ENCODE data around the gene LYST. TPM values are rescaled to one million over a fixed set of nuclear protein-coding genes. Genes with fewer than 3 reads are reported as not detected.

Gene LYST
- total RNA-seq, 1 donor from 2014 or later = 7.2 TPM

GRCh38 chr1:235721982-235722381, 144.7 kb downstream of the LYST start:
- H3K4me1 Mint-ChIP-seq = peaks cover 19% of the 10 kb centered on the region
- H3K27ac Mint-ChIP-seq = no peak overlapping the region
- H3K4me3 Mint-ChIP-seq = no peak overlapping the region
- TF ChIP-seq CTCF (IDR thresholded peaks at IDR 0.05; ENCODE audit: unreplicated experiment) = no peak
- H3K36me3 Mint-ChIP-seq = no peaks in the 10 kb centered on the region
- no peaks in the 10 kb centered on the region for H3K9me3 Mint-ChIP-seq
- H3K27me3 Mint-ChIP-seq (ENCODE audit: low read depth) = no peaks in the 10 kb centered on the region
- DNase-seq (ENCODE audit: low spot score in 2 of 2, unreplicated experiment in 2 of 2) = no peak

DNA sequence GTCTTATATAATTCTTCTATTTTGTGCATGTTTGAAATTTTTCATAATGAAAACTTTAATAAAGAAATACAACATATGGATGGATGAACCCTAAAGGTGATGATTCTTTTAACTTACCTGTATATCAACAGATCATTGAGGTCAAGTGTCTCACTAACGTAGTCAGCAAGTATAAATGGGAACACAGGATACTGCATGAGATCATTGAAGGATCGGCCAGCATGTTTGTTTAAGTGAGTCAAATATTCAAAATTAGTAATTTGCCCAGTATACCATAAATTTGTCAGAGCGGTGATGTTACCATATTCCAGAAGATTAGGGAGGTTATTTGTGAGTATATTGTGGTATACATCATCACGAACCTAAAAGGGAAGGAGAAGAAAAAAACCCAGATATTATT, 146.2 kb downstream of the LYST start:
- DNase-seq (ENCODE audit: low spot score in 2 of 2, unreplicated experiment in 2 of 2) = no peak
- Mint-ChIP-seq H3K27ac (no peak overlapping the region), H3K4me3 (no peak overlapping the region), H3K9me3 (no peaks in the 10 kb centered on the region), H3K27me3 (ENCODE audit: low read depth) (no peaks in the 10 kb centered on the region), H3K4me1 (peaks cover 11% of the 10 kb centered on the region), H3K36me3 (no peaks in the 10 kb centered on the region)
- TF ChIP-seq CTCF (IDR thresholded peaks at IDR 0.05; ENCODE audit: unreplicated experiment) = no peak

GRCh38 chr1:235714205-235714897, 152.4 kb downstream of the LYST start:
- Mint-ChIP-seq H3K4me3 (no peak overlapping the region), H3K27me3 (ENCODE audit: low read depth) (no peaks in the 10 kb centered on the region), H3K9me3 (no peaks in the 10 kb centered on the region), H3K27ac (no peak overlapping the region), H3K4me1 (no peaks in the 10 kb centered on the region), H3K36me3 (no peaks in the 10 kb centered on the region)
- DNase-seq (ENCODE audit: low spot score in 2 of 2, unreplicated experiment in 2 of 2) = no peak
- TF ChIP-seq CTCF (IDR thresholded peaks at IDR 0.05; ENCODE audit: unreplicated experiment) = no peak

GRCh38 chr1:235712812-235713211, 153.9 kb downstream of the LYST start:
- TF ChIP-seq CTCF (IDR thresholded peaks at IDR 0.05; ENCODE audit: unreplicated experiment) = no peak
- no peaks in the 10 kb centered on the region for H3K36me3 Mint-ChIP-seq

GRCh38 chr1:235710687-235711086, 156.0 kb downstream of the LYST start:
- no peak overlapping the region for H3K27ac Mint-ChIP-seq
- no peaks in the 10 kb centered on the region for H3K27me3 Mint-ChIP-seq (ENCODE audit: low read depth)
- peaks cover 23% of the 10 kb centered on the region for H3K4me1 Mint-ChIP-seq
- no peaks in the 10 kb centered on the region for H3K9me3 Mint-ChIP-seq
- no peak overlapping the region for H3K4me3 Mint-ChIP-seq
- DNase-seq (ENCODE audit: low spot score in 2 of 2, unreplicated experiment in 2 of 2) = no peak
- TF ChIP-seq CTCF (IDR thresholded peaks at IDR 0.05; ENCODE audit: unreplicated experiment) = no peak
- H3K36me3 Mint-ChIP-seq = no peaks in the 10 kb centered on the region

More at GRCh38 chr1:235712812-235713211, 153.9 kb downstream of the LYST start:
- Mint-ChIP-seq H3K9me3 (no peaks in the 10 kb centered on the region), H3K27me3 (ENCODE audit: low read depth) (no peaks in the 10 kb centered on the region), H3K4me1 (peaks cover 10% of the 10 kb centered on the region), H3K4me3 (no peak overlapping the region), H3K27ac (no peak overlapping the region)
- no peak for DNase-seq (ENCODE audit: low spot score in 2 of 2, unreplicated experiment in 2 of 2)

Measured in mesothelial cell of epicardium (in vitro differentiated cells).